Measurements from ENCODE around the gene SLC29A1.
"Not testable (repeated sequence)": the region's sequence is repeated elsewhere in the genome, so short reads cannot be mapped to it uniquely, and the experiment has no call there.

The SLC29A1 gene

GRCh38 chr6:44228433-44228832, 5.0 kb downstream of the SLC29A1 start:
- DNase-seq (ENCODE audit: low read depth): no peak
- no peak for TF ChIP-seq CTCF (IDR thresholded peaks at IDR 0.05; ENCODE audit: insufficient read depth, low read depth, low read length, missing control alignments)
- no peak overlapping the region for H3K4me3 ChIP-seq (ENCODE audit: low read depth, low read length)

GRCh38 chr6:44228836-44229235, 5.4 kb downstream of the SLC29A1 start:
- TF ChIP-seq CTCF (IDR thresholded peaks at IDR 0.05; ENCODE audit: insufficient read depth, low read depth, low read length, missing control alignments): no peak
- no peak for DNase-seq (ENCODE audit: low read depth)
- H3K4me3 ChIP-seq (ENCODE audit: low read depth, low read length): no peak overlapping the region

GRCh38 chr6:44229376-44230033, 6.1 kb downstream of the SLC29A1 start:
- DNase-seq (ENCODE audit: low read depth): no peak
- TF ChIP-seq CTCF (IDR thresholded peaks at IDR 0.05; ENCODE audit: insufficient read depth, low read depth, low read length, missing control alignments): no peak
- no peak overlapping the region for H3K4me3 ChIP-seq (ENCODE audit: low read depth, low read length)

GRCh38 chr6:44230034-44230675, 6.8 kb downstream of the SLC29A1 start:
- no peak for DNase-seq (ENCODE audit: low read depth)
- no peak overlapping the region for H3K4me3 ChIP-seq (ENCODE audit: low read depth, low read length)

GRCh38 chr6:44231426-44231825, 8.0 kb downstream of the SLC29A1 start:
- not testable (repeated sequence) for DNase-seq (ENCODE audit: low read depth)

More at GRCh38 chr6:44230034-44230675, 6.8 kb downstream of the SLC29A1 start:
- TF ChIP-seq CTCF (IDR thresholded peaks at IDR 0.05; ENCODE audit: insufficient read depth, low read depth, low read length, missing control alignments): no peak

GRCh38 chr6:44232676-44233566, 9.5 kb downstream of the SLC29A1 start:
- DNase-seq (ENCODE audit: low read depth): no peak
- no peak overlapping the region for H3K4me3 ChIP-seq (ENCODE audit: low read depth, low read length)
- no peak for TF ChIP-seq CTCF (IDR thresholded peaks at IDR 0.05; ENCODE audit: insufficient read depth, low read depth, low read length, missing control alignments)

More at GRCh38 chr6:44231426-44231825, 8.0 kb downstream of the SLC29A1 start:
- not testable (repeated sequence) for H3K4me3 ChIP-seq (ENCODE audit: low read depth, low read length)

- no peak for TF ChIP-seq CTCF (IDR thresholded peaks at IDR 0.05; ENCODE audit: insufficient read depth, low read depth, low read length, missing control alignments)
- DNase-seq (ENCODE audit: low read depth): no peak
- no peak overlapping the region for H3K4me3 ChIP-seq (ENCODE audit: low read depth, low read length)
These were observed 10.2 kb downstream of the SLC29A1 start for GRCh38 chr6:44233567-44234100.
